ENCODE results near the gene HBA1.

The HBA1 gene

DNA sequence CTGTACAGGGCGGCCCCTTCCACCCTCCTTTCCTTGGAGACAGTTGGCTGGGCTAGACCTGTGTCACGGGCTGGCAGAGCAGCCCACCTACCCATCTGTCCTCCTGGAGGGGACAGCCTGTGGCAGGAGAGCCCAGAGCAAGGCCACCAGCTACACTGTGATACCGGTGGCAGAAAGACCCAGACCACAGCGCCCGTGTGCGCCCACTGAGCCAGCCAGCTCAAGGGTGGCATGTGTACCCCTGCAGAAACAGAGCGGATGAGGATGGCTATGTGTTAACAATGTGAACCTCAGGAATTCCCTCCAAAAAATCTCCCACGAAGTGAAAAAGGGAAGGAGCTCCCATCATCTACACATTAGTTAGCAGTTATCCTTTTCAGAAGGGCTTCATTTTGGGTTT is 10.8 kb downstream of the HBA1 start:
- in situ Hi-C loops (cut with HindIII; ENCODE audit: low pct_ligation_motif_present, low sequenced_read_pairs) = no loop called here

DNA sequence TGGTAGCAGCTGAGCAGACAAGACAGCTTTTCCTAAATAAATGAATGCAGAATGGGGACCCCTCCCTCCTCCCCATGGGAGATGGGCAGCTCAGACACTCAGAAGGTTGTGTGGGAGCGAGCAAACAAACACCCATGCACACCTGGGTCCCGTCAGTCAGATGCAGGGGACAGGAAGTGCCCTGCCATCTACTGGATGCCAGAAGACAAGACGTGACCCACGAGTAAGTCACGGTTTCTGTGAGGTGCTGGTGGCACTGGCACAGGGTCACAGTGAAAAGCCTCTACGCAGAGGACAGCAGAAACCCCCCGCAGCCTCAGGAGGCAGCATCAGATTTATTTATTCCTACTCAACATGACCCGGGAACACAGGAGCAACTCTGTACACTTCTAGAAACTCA is 12.2 kb downstream of the HBA1 start:
- Histone ChIP-seq H3K4me3 (ENCODE audit: low read depth, low read length) (no peak overlapping the region), H3K27me3 (replicated peaks) (no peaks in the 10 kb centered on the region), H3K27ac (no peak overlapping the region), H3K36me3 (replicated peaks) (peaks cover 69% of the 10 kb centered on the region)
- DNase-seq = no peak
- in situ Hi-C loops (cut with HindIII; ENCODE audit: low pct_ligation_motif_present, low sequenced_read_pairs) = no loop called here
- TF ChIP-seq, protein P1, sequence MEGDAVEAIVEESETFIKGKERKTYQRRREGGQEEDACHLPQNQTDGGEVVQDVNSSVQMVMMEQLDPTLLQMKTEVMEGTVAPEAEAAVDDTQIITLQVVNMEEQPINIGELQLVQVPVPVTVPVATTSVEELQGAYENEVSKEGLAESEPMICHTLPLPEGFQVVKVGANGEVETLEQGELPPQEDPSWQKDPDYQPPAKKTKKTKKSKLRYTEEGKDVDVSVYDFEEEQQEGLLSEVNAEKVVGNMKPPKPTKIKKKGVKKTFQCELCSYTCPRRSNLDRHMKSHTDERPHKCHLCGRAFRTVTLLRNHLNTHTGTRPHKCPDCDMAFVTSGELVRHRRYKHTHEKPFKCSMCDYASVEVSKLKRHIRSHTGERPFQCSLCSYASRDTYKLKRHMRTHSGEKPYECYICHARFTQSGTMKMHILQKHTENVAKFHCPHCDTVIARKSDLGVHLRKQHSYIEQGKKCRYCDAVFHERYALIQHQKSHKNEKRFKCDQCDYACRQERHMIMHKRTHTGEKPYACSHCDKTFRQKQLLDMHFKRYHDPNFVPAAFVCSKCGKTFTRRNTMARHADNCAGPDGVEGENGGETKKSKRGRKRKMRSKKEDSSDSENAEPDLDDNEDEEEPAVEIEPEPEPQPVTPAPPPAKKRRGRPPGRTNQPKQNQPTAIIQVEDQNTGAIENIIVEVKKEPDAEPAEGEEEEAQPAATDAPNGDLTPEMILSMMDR (IDR thresholded peaks at IDR 0.05; ENCODE audit: low read depth, low read length, missing control alignments) = no peak

More for the DNA sequence above, 10.8 kb downstream of the HBA1 start:
- no peaks in the 10 kb centered on the region for H3K27me3 ChIP-seq (replicated peaks)
- H3K4me3 ChIP-seq (ENCODE audit: low read depth, low read length) = no peak overlapping the region
- TF ChIP-seq, protein P1 (IDR thresholded peaks at IDR 0.05; ENCODE audit: low read depth, low read length, missing control alignments) = no peak
- DNase-seq = no peak
- H3K36me3 ChIP-seq (replicated peaks) = peaks cover 56% of the 10 kb centered on the region
- no peak overlapping the region for H3K27ac ChIP-seq

DNA sequence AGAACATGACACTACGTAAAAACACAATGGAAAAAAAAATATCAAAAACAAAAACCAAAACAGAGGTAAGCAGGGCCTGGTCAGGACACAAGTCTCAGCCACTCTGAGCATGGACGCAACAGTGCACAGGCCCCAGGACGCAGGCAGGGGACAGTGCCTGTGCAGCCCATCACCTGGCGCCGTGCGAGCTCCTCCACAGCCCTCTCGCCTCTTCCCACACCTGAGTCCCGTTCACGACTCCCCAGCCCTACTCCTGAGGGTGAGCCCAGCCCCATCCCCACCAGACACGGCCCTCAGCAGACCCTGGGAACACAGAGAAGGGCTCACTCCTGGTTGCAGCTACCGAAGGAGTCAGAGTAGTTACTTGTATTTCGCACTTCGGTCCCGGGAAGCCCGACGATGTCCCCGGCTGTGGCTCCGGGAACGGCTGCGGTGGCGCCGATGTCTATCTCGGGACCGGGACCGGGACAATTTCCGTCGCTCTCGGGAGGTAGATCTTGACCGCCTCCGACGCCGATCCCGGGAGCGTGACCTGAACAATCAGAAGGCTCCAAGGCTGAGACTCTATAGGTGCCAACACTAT is 13.2 kb downstream of the HBA1 start:
- in situ Hi-C loops (cut with HindIII; ENCODE audit: low pct_ligation_motif_present, low sequenced_read_pairs) = no loop called here
- Histone ChIP-seq H3K36me3 (replicated peaks) (peaks cover 77% of the 10 kb centered on the region), H3K27me3 (replicated peaks) (no peaks in the 10 kb centered on the region), H3K27ac (no peak overlapping the region), H3K4me3 (ENCODE audit: low read depth, low read length) (no peak overlapping the region)
- TF ChIP-seq, protein P1 (IDR thresholded peaks at IDR 0.05; ENCODE audit: low read depth, low read length, missing control alignments) = no peak
- no peak for DNase-seq

DNA sequence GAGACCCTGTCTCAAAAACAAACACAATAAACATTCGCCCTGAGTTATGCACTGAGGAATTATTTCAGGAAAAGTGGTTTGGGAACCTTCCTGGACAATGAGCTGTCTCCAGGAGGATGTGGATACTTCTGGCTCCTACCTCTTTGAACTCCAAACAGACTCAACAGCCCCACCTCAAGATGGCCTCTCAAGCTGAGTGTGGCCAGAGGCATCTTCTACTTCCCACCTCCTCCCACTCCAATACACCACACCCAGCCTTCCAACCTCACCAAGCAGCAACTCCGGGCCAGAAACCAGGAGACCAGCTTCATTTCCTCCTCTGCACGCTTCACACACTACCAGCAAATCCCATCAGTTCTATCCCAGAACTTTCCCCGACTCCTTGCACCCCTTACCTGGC is 15.4 kb downstream of the HBA1 start:
- Histone ChIP-seq H3K36me3 (replicated peaks) (peaks cover 89% of the 10 kb centered on the region), H3K4me3 (ENCODE audit: low read depth, low read length) (no peak overlapping the region), H3K27me3 (replicated peaks) (no peaks in the 10 kb centered on the region), H3K27ac (no peak overlapping the region)
- TF ChIP-seq, protein P1 (IDR thresholded peaks at IDR 0.05; ENCODE audit: low read depth, low read length, missing control alignments) = no peak
- in situ Hi-C loops (cut with HindIII; ENCODE audit: low pct_ligation_motif_present, low sequenced_read_pairs) = no loop called here
- no peak for DNase-seq

DNA sequence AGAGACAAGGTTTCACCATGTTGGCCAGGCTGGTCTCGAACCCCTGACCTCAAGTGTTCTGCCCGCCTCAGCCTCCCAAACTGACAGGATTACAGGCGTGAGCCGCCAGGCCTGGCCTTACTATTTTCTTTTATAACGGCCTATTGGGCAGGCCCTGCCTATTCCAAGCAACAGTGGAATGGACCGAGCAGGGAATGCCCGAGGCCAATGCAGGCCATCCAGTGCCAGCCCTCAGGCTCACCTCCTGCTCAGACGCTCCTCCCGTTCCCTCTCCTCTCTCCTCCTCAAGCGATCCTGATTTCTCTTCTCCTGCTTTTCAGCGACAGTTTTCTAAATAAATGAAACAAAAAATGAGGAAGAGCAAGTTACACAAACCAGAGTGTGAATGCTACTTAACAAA is 16.2 kb downstream of the HBA1 start:
- no peak for DNase-seq
- no peak overlapping the region for H3K27ac ChIP-seq
- H3K36me3 ChIP-seq (replicated peaks) = peaks cover 89% of the 10 kb centered on the region
- H3K27me3 ChIP-seq (replicated peaks) = no peaks in the 10 kb centered on the region
- TF ChIP-seq, protein P1 (IDR thresholded peaks at IDR 0.05; ENCODE audit: low read depth, low read length, missing control alignments) = no peak
- in situ Hi-C loops (cut with HindIII; ENCODE audit: low pct_ligation_motif_present, low sequenced_read_pairs) = no loop called here
- H3K4me3 ChIP-seq (ENCODE audit: low read depth, low read length) = no peak overlapping the region

DNA sequence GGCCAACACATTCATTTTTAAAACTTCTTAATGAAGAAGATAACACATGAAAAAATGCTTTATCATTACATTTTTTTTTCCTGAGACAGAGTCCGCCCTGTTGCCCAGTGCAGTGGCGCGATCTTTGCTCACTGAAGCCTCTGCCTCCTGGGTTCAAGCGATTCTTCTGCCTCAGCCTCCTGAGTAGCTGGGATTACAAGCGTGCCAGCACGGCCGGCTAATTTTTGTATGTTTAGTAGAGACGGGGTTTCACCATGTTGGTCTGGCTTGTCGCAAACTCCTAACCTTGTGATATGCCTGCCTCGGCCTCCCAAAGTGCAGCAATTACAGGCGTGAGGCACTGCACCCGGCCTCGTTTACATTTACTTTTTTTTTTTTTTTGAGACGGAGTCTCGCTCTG is 17.0 kb downstream of the HBA1 start:
- Histone ChIP-seq H3K36me3 (replicated peaks) (peaks cover 91% of the 10 kb centered on the region), H3K27me3 (replicated peaks) (no peaks in the 10 kb centered on the region), H3K27ac (no peak overlapping the region), H3K4me3 (ENCODE audit: low read depth, low read length) (no peak overlapping the region)
- in situ Hi-C loops (cut with HindIII; ENCODE audit: low pct_ligation_motif_present, low sequenced_read_pairs) = no loop called here
- TF ChIP-seq, protein P1 (IDR thresholded peaks at IDR 0.05; ENCODE audit: low read depth, low read length, missing control alignments) = no peak
- DNase-seq = no peak
